HEK293 (cell line): ENCODE data around the gene PCSK2.

ENCODE experiments used
- CTCF ChIP-seq: fragments of 450-650 bp; formaldehyde crosslinking; IDR thresholded peaks from 2 replicates; pipeline ENCODE4 v1.5.1; 2016; ENCODE audit warnings: missing biosample characterization, missing genetic modification characterization
- KLF9 ChIP-seq: fragments of 450-650 bp; formaldehyde crosslinking; IDR thresholded peaks from 2 replicates; pipeline ENCODE4 v1.5.1; 2016; ENCODE audit warnings: missing biosample characterization, missing genetic modification characterization, low read depth
- MYNN ChIP-seq: fragments of 450-650 bp; formaldehyde crosslinking; IDR thresholded peaks from 2 replicates; pipeline ENCODE4 v1.5.1; 2016; ENCODE audit warnings: missing biosample characterization, missing genetic modification characterization, borderline replicate concordance
- PBX3 ChIP-seq: sonication (generic); formaldehyde crosslinking; IDR thresholded peaks from 2 replicates; pipeline ENCODE4 v1.8.1; 2022; ENCODE audit warnings: mild to moderate bottlenecking, moderate library complexity, missing genetic modification reagents
- YY1 ChIP-seq: fragments of 450-650 bp; formaldehyde crosslinking; IDR thresholded peaks from 2 replicates; pipeline ENCODE4 v1.5.1; 2018; ENCODE audit warnings: missing biosample characterization, missing genetic modification characterization
- ZNF10 ChIP-seq: fragments of 450-650 bp; formaldehyde crosslinking; IDR thresholded peaks from 2 replicates; pipeline ENCODE4 v1.5.1; 2017; ENCODE audit warnings: missing biosample characterization, missing genetic modification characterization
- ZNF148 ChIP-seq: fragments of 450-650 bp; formaldehyde crosslinking; IDR thresholded peaks from 2 replicates; pipeline ENCODE4 v1.5.0; 2017; ENCODE audit warnings: missing biosample characterization, missing genetic modification characterization, borderline replicate concordance
- ZNF202 ChIP-seq: fragments of 450-650 bp; formaldehyde crosslinking; IDR thresholded peaks from 2 replicates; pipeline ENCODE4 v1.5.1; 2016; ENCODE audit warnings: missing biosample characterization, missing genetic modification characterization, borderline replicate concordance
- ZNF292 ChIP-seq: fragments of 450-650 bp; formaldehyde crosslinking; IDR thresholded peaks from 2 replicates; pipeline ENCODE4 v1.5.1; 2016; ENCODE audit warnings: low read depth, missing biosample characterization, missing genetic modification characterization, borderline replicate concordance
- ZNF311 ChIP-seq: fragments of 450-650 bp; formaldehyde crosslinking; IDR thresholded peaks from 2 replicates; pipeline ENCODE4 v1.5.1; 2017; ENCODE audit warnings: missing biosample characterization, missing genetic modification characterization, borderline replicate concordance
- ZNF76 ChIP-seq: fragments of 450-650 bp; formaldehyde crosslinking; IDR thresholded peaks from 2 replicates; pipeline ENCODE4; 2016; ENCODE audit warnings: low read depth, missing biosample characterization, missing genetic modification characterization, borderline replicate concordance
- TF ChIP-seq, protein P1 (sequence below): fragments of 450-650 bp; formaldehyde crosslinking; IDR thresholded peaks from 2 replicates; pipeline ENCODE4 v1.5.1; 2016; ENCODE audit warnings: missing biosample characterization, missing genetic modification characterization
- TF ChIP-seq, protein P2 (sequence below): fragments of 450-650 bp; formaldehyde crosslinking; IDR thresholded peaks from 2 replicates; pipeline ENCODE4 v1.5.1; 2016; ENCODE audit warnings: missing biosample characterization, missing genetic modification characterization, borderline replicate concordance

DNA sequence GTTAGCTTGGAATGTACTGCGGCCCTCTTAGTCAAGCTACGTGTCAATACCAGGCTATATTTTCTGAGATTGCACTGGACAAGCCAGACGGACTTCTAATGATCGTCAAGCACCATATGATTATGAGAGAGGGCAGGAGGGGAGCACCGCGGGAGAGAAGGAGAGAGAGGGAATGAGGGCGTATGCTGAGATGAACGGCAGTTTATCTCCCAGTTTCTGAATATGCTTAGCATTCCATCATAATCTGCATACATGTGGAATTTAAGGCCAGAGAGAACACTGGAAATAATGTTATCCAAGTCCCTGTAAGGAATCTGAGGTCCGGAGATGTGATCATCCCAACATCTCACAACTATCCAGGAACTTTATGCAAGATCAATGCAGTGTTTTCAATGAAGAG, 244.1 kb downstream of the PCSK2 start:
- TF ChIP-seq ZNF202 (tag by site-specific recombination), result no peak
- TF ChIP-seq ZNF10 (tag by site-specific recombination), result no peak
- TF ChIP-seq PBX3 (CRISPR knock-in tag), result no peak
- TF ChIP-seq ZNF311, result no peak
- TF ChIP-seq CTCF (tag by site-specific recombination), result no peak
- TF ChIP-seq, protein P1, sequence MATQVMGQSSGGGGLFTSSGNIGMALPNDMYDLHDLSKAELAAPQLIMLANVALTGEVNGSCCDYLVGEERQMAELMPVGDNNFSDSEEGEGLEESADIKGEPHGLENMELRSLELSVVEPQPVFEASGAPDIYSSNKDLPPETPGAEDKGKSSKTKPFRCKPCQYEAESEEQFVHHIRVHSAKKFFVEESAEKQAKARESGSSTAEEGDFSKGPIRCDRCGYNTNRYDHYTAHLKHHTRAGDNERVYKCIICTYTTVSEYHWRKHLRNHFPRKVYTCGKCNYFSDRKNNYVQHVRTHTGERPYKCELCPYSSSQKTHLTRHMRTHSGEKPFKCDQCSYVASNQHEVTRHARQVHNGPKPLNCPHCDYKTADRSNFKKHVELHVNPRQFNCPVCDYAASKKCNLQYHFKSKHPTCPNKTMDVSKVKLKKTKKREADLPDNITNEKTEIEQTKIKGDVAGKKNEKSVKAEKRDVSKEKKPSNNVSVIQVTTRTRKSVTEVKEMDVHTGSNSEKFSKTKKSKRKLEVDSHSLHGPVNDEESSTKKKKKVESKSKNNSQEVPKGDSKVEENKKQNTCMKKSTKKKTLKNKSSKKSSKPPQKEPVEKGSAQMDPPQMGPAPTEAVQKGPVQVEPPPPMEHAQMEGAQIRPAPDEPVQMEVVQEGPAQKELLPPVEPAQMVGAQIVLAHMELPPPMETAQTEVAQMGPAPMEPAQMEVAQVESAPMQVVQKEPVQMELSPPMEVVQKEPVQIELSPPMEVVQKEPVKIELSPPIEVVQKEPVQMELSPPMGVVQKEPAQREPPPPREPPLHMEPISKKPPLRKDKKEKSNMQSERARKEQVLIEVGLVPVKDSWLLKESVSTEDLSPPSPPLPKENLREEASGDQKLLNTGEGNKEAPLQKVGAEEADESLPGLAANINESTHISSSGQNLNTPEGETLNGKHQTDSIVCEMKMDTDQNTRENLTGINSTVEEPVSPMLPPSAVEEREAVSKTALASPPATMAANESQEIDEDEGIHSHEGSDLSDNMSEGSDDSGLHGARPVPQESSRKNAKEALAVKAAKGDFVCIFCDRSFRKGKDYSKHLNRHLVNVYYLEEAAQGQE (tag by site-specific recombination), result no peak
- TF ChIP-seq MYNN (tag by site-specific recombination), result no peak
- TF ChIP-seq YY1 (tag by site-specific recombination), result no peak
- TF ChIP-seq KLF9 (tag by site-specific recombination), result no peak
- TF ChIP-seq ZNF148 (tag by site-specific recombination), result no peak
- no peak for TF ChIP-seq ZNF76
- TF ChIP-seq ZNF292, result no peak
- TF ChIP-seq, protein P2, sequence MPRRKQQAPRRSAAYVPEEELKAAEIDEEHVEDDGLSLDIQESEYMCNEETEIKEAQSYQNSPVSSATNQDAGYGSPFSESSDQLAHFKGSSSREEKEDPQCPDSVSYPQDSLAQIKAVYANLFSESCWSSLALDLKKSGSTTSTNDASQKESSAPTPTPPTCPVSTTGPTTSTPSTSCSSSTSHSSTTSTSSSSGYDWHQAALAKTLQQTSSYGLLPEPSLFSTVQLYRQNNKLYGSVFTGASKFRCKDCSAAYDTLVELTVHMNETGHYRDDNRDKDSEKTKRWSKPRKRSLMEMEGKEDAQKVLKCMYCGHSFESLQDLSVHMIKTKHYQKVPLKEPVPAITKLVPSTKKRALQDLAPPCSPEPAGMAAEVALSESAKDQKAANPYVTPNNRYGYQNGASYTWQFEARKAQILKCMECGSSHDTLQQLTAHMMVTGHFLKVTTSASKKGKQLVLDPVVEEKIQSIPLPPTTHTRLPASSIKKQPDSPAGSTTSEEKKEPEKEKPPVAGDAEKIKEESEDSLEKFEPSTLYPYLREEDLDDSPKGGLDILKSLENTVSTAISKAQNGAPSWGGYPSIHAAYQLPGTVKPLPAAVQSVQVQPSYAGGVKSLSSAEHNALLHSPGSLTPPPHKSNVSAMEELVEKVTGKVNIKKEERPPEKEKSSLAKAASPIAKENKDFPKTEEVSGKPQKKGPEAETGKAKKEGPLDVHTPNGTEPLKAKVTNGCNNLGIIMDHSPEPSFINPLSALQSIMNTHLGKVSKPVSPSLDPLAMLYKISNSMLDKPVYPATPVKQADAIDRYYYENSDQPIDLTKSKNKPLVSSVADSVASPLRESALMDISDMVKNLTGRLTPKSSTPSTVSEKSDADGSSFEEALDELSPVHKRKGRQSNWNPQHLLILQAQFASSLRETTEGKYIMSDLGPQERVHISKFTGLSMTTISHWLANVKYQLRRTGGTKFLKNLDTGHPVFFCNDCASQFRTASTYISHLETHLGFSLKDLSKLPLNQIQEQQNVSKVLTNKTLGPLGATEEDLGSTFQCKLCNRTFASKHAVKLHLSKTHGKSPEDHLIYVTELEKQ (tag by site-specific recombination), result no peak
